Stimulated activated CD4-positive, alpha-beta T cell treated with anti-CD3 and anti-CD28 coated beads, Interleukin-1b, Interleukin-23, amount 100 ng/mL, for 1 hour (primary cell): Measurements from ENCODE around the gene NCKAP5.

Experiments
- DNase-seq, 2 donors: peaks; one replicate each; pipeline ENCODE4 v3.0.0-alpha.2; 2020; ENCODE audit warnings: low read depth in 2 of 2

NCKAP5 gene

DNA sequence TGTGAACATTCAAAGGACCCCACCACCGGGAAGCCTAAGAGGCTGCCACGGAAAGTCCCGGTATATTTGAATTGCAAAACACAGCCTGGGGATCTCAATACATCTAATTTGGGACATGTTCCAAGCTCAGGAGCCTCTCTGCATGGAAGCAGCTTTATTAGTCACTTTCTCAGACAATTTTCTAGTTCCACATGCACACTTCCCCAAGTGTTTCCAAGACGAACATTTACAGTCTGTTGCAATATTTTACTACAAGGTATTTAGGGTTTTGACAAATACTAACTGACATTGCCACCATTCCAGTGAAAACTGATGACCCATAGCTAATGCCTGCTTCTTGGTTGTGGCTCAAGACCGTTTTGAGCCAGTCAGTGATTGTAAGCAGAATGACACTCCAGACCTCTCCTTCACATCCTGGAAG is 145.3 kb downstream of the NCKAP5 start:
- no peak for DNase-seq

DNA sequence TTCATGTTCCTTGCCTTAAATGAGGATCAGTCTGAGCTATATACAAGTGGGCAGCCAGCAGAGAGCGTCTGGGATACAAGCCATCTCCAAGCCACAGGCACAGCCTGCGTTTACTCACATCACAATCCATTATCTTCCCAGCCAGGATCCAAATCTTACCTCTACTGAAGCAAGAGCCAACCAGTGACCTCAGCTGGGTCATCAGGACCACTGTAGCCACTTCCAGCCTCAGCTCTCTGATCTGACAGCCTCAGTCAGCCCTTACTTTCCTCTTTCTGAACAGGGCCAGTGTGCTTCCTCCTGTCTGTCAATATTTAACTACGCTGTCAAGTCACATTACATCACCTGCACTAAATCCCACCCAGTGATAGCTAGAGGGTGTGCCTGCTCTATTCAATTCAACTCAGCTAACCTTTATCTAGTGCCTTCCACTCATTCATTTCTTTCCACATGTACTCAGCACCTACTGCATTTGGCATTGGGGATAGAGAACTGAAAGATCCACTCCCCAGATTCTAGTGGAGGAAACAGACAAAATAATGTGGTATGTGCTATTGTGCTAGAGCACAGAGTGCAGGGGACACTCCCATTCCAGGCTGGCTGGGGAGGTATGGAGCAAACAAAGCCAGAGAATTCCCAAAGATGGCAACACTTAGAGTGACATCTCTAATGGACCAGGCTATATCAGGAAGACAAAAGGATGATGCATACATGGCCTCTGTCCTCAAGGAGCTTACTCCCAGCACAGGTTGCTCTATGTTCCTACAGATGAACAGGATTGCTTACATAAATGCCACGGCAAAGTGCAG is 146.5 kb downstream of the NCKAP5 start:
- no peak for DNase-seq

- DNase-seq = no peak
These were observed 147.5 kb downstream of the NCKAP5 start for GRCh38 chr2:133420788-133421187.

DNA sequence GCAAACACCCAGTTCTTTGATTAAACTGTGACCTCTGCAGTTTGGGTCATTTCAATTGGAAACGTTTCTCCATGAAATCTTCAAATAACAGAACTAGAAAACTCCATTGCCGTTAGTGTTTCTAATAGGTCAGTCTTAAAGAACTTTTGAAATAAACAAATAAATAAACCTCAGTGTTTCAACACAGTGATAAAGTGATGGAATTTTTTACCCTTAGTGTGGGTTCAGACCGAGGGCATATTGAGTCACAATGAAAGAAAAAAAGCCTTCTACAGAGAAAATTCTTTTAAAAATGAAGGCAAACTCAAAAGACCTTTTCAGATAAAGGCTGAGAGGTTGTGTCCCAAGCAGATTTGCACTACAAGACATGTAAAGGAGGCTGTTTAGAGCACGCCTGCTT is 149.6 kb downstream of the NCKAP5 start:
- no peak for DNase-seq

DNA sequence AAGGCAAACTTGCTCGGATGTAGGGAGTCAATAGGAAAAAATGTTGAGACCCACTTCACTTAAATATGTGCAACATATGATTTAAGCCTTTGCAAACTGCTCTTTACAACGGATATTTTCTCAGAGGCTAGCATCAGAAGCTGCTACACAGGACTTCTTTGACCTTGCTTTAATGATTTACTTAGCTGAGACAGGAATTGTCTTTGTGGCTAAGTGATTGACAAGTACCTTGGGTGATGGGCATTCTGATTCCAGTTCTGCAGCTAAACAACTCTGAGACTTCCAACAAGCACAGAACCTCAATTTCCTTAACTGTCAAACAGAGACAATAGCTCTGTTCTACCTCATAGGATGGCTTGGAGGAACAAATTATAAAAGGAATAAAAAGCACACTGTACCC is 150.2 kb downstream of the NCKAP5 start:
- DNase-seq = no peak

- no peak for DNase-seq
These were observed 150.8 kb downstream of the NCKAP5 start for GRCh38 chr2:133417415-133417814.

DNA sequence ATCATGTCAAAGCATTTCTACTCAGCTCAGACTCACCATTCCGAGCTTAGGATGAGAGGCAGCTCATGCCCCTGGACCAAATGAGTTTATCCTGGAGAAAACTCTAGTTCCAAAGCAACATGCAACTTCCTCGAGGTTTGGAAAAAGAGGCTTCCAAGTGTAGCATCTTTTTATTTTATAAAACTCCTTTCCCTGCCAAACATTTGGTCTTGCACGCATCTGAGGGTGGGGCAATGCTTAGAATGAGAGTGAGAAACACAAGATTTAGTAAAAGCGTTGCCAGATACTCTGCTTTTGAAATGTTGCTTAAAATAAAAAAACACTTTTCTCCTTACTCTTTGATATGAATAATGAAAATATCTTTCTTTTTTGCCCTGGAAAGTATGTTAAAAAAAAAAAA is 151.5 kb downstream of the NCKAP5 start:
- no peak for DNase-seq

DNA sequence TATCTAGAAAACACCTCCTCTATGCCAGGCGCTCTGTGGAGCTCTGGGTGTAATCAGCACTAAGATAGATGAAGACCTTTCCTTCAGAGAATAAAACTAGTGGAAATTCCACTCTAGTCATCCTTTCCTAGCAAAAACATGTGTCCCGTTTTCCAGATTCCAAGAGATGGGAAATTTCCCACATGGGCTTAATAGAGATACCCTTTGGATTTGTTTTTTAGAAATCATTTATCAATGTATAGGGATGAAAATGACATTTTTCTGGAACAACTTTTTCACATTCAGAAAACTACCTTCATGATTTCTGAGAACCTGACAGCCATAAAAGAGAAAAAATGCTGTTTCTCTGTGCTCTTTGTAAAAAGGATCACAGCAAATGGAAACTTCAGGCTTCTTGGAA is 152.1 kb downstream of the NCKAP5 start:
- DNase-seq = no peak

DNA sequence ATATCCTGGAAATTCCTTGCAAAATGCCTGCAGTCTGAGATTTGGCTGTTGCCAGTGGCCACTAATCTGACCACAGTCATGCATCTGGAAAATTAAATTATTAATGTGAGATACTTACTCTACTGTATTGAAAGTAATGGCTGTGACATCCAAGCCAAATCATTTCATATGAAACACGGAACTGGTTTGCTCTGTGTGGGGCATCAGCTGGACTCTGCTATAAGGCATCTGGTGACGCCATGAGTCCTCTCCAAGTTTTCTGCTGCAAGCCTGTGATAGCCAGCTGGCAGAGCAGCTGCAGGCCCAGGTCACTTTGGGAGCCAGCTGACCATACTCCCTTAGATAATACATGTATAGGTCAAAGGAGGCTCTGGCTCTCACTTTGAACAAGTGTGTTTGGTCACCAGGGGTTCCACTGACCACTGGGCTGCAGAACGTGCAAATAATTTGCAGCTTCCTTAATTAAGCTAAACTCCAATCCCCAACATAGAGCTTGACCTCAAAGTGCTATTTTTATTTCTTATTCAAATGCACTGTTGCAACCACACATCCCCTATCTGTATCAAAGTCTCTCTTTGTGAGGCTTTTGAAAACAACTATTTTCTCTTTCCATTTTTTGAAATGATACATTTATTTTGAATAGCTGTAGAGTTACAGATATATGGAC is 152.9 kb downstream of the NCKAP5 start:
- no peak for DNase-seq

DNA sequence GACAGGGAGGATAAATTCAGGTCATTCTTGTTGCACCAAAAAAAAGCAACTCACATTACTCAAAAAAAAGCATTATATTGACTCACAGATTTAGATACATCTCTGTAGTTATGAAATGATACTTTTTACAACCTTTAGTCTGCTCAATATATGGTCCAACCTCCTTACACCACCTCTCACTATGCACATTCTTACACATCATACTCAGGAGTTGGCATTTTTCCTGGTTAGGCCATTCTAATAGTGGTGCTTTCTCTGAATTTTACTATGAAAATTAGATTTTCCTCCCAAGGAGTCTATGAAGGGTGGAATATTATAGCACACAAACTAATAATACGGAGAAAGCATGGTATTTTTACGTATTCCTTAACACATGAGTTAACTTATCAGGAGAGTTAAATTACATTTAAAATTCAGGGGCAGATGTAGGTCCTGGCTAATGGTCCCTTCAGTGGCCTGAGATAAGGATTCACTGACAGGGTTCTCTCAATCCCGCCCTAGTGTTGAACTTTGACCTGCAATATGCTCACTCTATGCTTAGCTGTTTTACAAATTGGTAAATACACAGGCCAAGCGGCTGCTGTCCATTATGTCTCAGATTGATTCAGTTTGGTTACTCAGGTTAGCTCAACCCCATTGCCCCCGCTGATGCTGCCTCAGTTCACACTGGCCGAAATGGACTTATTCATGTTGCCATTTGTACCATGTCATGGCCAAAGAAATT is 153.6 kb downstream of the NCKAP5 start:
- no peak for DNase-seq

DNA sequence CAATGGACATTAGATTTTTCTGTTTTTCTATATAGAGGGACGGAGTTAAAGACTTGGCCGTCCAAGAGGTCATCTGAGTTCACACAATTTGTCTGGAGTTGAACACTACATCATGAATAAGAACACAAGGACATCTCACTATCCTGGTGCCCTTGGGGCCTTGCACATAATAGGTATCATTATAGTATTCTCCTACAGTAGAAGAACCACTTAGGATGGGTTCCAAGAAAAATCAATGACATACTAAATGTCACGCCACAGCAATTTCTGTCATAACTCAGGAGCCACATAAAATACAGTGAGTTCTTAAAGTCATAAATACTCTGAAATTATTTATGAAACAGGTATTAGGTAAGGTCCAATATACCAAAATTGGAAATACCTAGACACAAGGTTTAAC is 154.4 kb downstream of the NCKAP5 start:
- DNase-seq = no peak

DNA sequence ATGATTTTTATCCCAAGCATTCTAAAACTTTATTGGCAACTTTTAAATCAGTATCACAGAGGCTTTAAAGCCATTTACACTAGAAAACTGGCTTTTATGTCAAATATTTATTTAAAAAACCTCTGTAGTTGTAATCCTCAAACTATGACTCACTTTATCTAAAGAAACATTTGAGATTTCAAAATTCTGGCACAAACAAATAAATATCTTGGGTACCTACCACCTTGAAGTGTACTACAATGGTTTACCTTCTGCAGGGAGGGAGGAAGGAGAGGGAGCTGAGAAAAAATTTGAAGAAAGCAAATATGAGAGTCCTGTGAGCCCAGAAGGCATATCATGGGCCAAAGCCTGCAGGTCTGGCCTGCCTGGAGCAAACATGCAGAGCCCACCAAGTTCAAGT is 155.6 kb downstream of the NCKAP5 start:
- DNase-seq = no peak

DNA sequence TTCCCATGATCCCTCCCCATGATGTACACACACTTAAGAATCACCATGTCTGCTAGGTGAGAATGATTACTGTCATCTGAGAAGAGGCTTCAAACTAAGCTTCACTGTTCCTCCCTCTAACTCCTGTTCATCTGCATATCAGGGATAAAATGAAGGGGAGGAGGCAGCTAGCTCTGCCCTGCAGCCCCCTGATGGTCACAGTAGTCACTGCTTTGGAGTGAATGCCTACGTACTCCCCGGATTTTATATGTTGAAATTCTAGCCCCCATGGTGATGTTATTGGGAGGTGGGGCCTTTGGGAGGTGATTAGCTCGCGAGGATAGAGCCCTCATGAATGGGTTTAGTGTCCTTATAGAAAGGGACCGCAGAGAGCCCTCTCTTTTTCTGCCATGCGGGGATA is 156.4 kb downstream of the NCKAP5 start:
- no peak for DNase-seq

GRCh38 chr2:133411101-133411500 is 157.2 kb downstream of the NCKAP5 start:
- no peak for DNase-seq

DNA sequence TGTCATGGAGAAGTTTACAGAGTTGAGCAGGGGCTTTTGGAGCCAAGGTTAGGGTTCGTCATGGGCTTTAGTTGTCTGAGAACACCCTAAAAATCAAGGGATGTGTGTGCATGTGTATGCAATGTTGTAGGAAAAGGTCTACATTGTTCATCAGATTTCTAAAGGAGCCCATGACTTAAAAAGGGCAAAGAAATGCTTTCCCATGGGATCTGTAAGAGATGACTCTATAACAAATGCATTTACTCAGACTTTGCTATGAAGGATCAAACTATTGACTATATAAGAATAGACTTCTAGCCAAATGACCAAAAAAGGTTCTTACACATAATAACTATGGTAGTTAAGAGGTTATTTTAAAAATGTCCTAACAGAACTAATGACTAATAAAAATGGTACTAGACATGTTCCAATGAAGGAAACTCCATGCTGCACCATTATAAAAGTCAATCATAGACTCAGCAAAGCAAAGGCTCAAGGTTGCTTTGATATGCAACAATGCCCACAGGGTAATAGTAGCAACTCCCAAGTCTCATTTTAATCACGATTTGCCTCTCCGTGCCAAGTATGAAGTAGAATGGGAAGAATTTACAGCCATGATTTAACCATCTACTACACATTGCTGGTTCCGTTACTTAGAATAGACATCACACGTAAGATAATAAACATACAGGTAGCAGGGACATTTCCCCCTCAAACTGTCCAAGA is 158.5 kb downstream of the NCKAP5 start:
- no peak for DNase-seq

- no peak for DNase-seq
These were observed 159.6 kb downstream of the NCKAP5 start for GRCh38 chr2:133408671-133409070.

GRCh38 chr2:133407341-133407740 is 160.9 kb downstream of the NCKAP5 start:
- no peak for DNase-seq

- DNase-seq = no peak
These were observed 163.0 kb downstream of the NCKAP5 start for GRCh38 chr2:133405252-133405651.

DNA sequence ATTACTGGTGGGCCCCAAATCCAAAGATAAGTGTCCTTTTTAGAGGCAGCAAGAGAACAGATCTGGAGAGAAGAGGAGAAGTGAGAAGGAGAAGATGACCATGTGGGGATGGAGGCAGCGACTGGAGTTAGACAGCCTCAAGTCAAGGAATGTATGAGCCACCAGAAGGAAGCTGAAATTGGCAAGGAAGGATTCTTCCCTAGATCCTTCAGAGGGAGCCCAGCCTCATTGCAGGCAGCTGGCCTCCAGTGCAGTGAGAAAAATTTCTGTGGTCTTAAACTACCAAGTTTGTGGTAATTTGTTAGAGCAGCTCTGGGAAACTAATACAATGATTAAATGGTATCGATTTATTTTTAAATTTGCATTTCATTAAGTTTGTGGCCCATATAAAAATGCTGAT is 167.9 kb downstream of the NCKAP5 start:
- no peak for DNase-seq

DNA sequence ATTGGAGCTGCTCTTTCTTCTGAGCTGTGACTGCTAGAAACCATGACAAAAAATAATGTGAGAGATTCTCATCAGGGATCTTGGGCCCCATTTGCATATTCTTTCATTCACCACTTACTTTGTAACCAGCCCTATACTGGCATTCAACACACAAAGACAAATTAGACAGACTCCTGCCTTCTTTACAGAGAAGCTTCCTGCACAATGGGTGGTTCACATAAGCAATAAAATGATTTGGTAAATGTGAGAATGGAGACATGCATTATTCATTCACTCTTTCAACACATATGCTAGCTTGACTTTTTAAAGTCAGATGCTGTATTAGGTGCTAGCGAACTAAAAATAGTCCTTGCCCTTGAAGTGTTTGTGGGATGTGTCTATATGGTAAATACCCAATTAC is 174.4 kb downstream of the NCKAP5 start:
- no peak for DNase-seq

GRCh38 chr2:133390156-133390555 is 178.1 kb downstream of the NCKAP5 start:
- no peak for DNase-seq

DNA sequence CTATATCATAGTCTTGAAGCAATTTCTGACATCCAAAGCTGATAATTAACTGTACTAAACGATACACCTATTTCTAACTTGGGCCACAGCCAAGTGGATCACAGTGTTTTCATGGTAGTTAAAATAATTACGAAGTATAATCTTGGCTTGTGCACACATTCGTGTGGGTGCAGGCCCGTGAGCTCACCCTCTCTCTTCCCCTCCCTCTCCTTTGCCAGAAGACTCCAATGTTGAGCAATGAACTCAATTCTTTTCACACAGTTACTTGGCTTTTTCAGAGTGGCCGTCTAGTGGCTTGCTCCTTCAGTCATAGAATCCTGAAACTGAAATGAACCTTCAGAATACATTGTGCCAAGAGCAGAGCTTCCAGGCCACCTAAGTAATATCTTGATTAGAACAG is 178.7 kb downstream of the NCKAP5 start:
- no peak for DNase-seq
